ENCODE measurements around the gene FGF3. TPM values are rescaled to one million over a fixed set of nuclear protein-coding genes. Genes with fewer than 3 reads are reported as not detected.

Gene FGF3
- polyA plus RNA-seq, 1 donor (not counting 4 experiments of a cell fraction or from before 2014, with no cell fraction given): not detected

GRCh38 chr11:69861901-69862300 lies 42.7 kb upstream of the FGF3 start:
- no peak for DNase-seq (ENCODE audit: low read depth, low spot score)
- Histone ChIP-seq H3K36me3 (ENCODE audit: control insufficient read depth in 2 of 2, extremely low read depth in 1 of 2, insufficient read depth in 2 of 2, low read length in 2 of 2) (no peaks in the 10 kb centered on the region), H4K20me1 (ENCODE audit: control insufficient read depth, extremely low read depth, insufficient read depth, low read length) (no peaks in the 10 kb centered on the region), H2AFZ (ENCODE audit: control insufficient read depth, low read length) (no peak overlapping the region), H3K9ac (ENCODE audit: control insufficient read depth, extremely low read depth, insufficient read depth, low read length) (no peak overlapping the region), H3K4me1 (ENCODE audit: control insufficient read depth, extremely low read depth, insufficient read depth, low read length) (no peaks in the 10 kb centered on the region), H3K9me1 (ENCODE audit: control insufficient read depth, extremely low read depth, insufficient read depth, low read length) (no peaks in the 10 kb centered on the region), H3K4me3 (ENCODE audit: control insufficient read depth in 2 of 3, extremely low read depth in 1 of 3, insufficient read depth in 2 of 3, low read depth in 1 of 3, low read length in 3 of 3) (no peak overlapping the region), H3K79me2 (ENCODE audit: control insufficient read depth, insufficient read depth, low read length) (no peaks in the 10 kb centered on the region), H3K27me3 (ENCODE audit: control insufficient read depth, extremely low read depth, insufficient read depth, low read length) (peaks cover 9% of the 10 kb centered on the region), H3K4me2 (ENCODE audit: control insufficient read depth, extremely low read depth, insufficient read depth, low read depth, low read length) (no peak overlapping the region), H3K27ac (ENCODE audit: control insufficient read depth, insufficient read depth, low read length) (no peak overlapping the region), H3K9me3 (ENCODE audit: control insufficient read depth, low read depth, low read length) (no peaks in the 10 kb centered on the region)
- no peak for FAIRE-seq
- no peak for TF ChIP-seq EZH2 (IDR thresholded peaks at IDR 0.05; ENCODE audit: low read length)
- no peak for TF ChIP-seq CTCF (optimal IDR thresholded peaks at IDR 0.05 in 1 of 3, IDR thresholded peaks at IDR 0.05 in 1 of 3, conservative IDR thresholded peaks at IDR 0.05 in 1 of 3; ENCODE audit: extremely low read depth in 1 of 3, insufficient read depth in 2 of 3, low read length in 3 of 3)
- dilution Hi-C loops (cut with MboI; ENCODE audit: extremely low pct_ligation_motif_present, low sequenced_read_pairs): no loop called here

- dilution Hi-C loops (cut with MboI; ENCODE audit: extremely low pct_ligation_motif_present, low sequenced_read_pairs): no loop called here
- no peak overlapping the region for H3K4me2 ChIP-seq (ENCODE audit: control insufficient read depth, extremely low read depth, insufficient read depth, low read depth, low read length)
Observed at GRCh38 chr11:69860796-69861445, 41.7 kb upstream of the FGF3 start.

More at GRCh38 chr11:69860796-69861445, 41.7 kb upstream of the FGF3 start:
- no peak for FAIRE-seq
- Histone ChIP-seq H3K79me2 (ENCODE audit: control insufficient read depth, insufficient read depth, low read length) (no peaks in the 10 kb centered on the region), H3K27me3 (ENCODE audit: control insufficient read depth, extremely low read depth, insufficient read depth, low read length) (peaks cover 9% of the 10 kb centered on the region), H4K20me1 (ENCODE audit: control insufficient read depth, extremely low read depth, insufficient read depth, low read length) (no peaks in the 10 kb centered on the region), H3K9me1 (ENCODE audit: control insufficient read depth, extremely low read depth, insufficient read depth, low read length) (no peaks in the 10 kb centered on the region), H3K36me3 (ENCODE audit: control insufficient read depth in 2 of 2, extremely low read depth in 1 of 2, insufficient read depth in 2 of 2, low read length in 2 of 2) (no peaks in the 10 kb centered on the region), H3K4me1 (ENCODE audit: control insufficient read depth, extremely low read depth, insufficient read depth, low read length) (no peaks in the 10 kb centered on the region), H3K9me3 (ENCODE audit: control insufficient read depth, low read depth, low read length) (no peaks in the 10 kb centered on the region), H3K9ac (ENCODE audit: control insufficient read depth, extremely low read depth, insufficient read depth, low read length) (no peak overlapping the region), H3K4me3 (ENCODE audit: control insufficient read depth in 2 of 3, extremely low read depth in 1 of 3, insufficient read depth in 2 of 3, low read depth in 1 of 3, low read length in 3 of 3) (no peak overlapping the region), H2AFZ (ENCODE audit: control insufficient read depth, low read length) (no peak overlapping the region), H3K27ac (ENCODE audit: control insufficient read depth, insufficient read depth, low read length) (no peak overlapping the region)
- DNase-seq (ENCODE audit: low read depth, low spot score): no peak
- TF ChIP-seq EZH2 (IDR thresholded peaks at IDR 0.05; ENCODE audit: low read length) (no peak), CTCF (optimal IDR thresholded peaks at IDR 0.05 in 1 of 3, IDR thresholded peaks at IDR 0.05 in 1 of 3, conservative IDR thresholded peaks at IDR 0.05 in 1 of 3; ENCODE audit: extremely low read depth in 1 of 3, insufficient read depth in 2 of 3, low read length in 3 of 3) (no peak)
